ENCODE measurements around the gene UBTF.

- no peak for TF ChIP-seq POLR2A (IDR thresholded peaks at IDR 0.05; ENCODE audit: extremely low read depth, insufficient read length)
- no peak for TF ChIP-seq CTCF (IDR thresholded peaks at IDR 0.05; ENCODE audit: low read depth, low read length)
- no peak for TF ChIP-seq MYC (IDR thresholded peaks at IDR 0.05; ENCODE audit: low read depth, low read length)
Observed at GRCh38 chr17:44214896-44215295, 4.6 kb downstream of the UBTF start.

All from NB4 (cell line).